GM18861 (cell line): ENCODE results near the gene OPRPN.
A peak's percentile ranks its signal among the peaks of the same experiment; 100 is the strongest.

Experiments used
- ATAC-seq: cut with Tn5 transposase; IDR thresholded peaks from one replicate; pipeline ENCODE4 v1.9.1; 2021; ENCODE audit not compliant: unreplicated experiment

The OPRPN gene

GRCh38 chr4:70397580-70397979, at the start of gene OPRPN:
OPRPN (plus strand) TSS chr4:70397940; CDS start chr4:70399286, 1,346 bp downstream.
- no peak for ATAC-seq

GRCh38 chr4:70356185-70356584, 41.6 kb upstream of the OPRPN start:
- no peak for ATAC-seq

GRCh38 chr4:70359115-70359661, 38.6 kb upstream of the OPRPN start:
- ATAC-seq = no peak

GRCh38 chr4:70360460-70360859, 37.3 kb upstream of the OPRPN start, which contains the start of gene SMR3A:
SMR3A (plus strand) TSS chr4:70360760; CDS start chr4:70362116, 1,356 bp downstream.
- no peak for ATAC-seq

GRCh38 chr4:70364002-70364401, 33.7 kb upstream of the OPRPN start:
- no peak for ATAC-seq

GRCh38 chr4:70365479-70365878, 32.3 kb upstream of the OPRPN start:
- ATAC-seq = no peak

- ATAC-seq = no peak
Observed at GRCh38 chr4:70367813-70368212, 29.9 kb upstream of the OPRPN start.

- no peak for ATAC-seq
Observed at GRCh38 chr4:70371987-70372386, 25.8 kb upstream of the OPRPN start.

- no peak for ATAC-seq
Observed at GRCh38 chr4:70372760-70373159, 25.0 kb upstream of the OPRPN start.

GRCh38 chr4:70380578-70380977, 17.2 kb upstream of the OPRPN start:
- no peak for ATAC-seq

GRCh38 chr4:70382691-70383181, 15.0 kb upstream of the OPRPN start, which contains the start of gene SMR3B:
SMR3B (plus strand) TSS chr4:70383131; CDS start chr4:70384511, 1,380 bp downstream.
- no peak for ATAC-seq

- ATAC-seq = peak; percentile 49
Observed at GRCh38 chr4:70392057-70392776, 5.5 kb upstream of the OPRPN start.

- ATAC-seq = peak; percentile 67
Observed at GRCh38 chr4:70399319-70399718, 1.6 kb downstream of the OPRPN start.

GRCh38 chr4:70402762-70403161, 5.0 kb downstream of the OPRPN start:
- peak; percentile 24 for ATAC-seq

- peak; percentile 81 for ATAC-seq
Observed at GRCh38 chr4:70405765-70406164, 8.0 kb downstream of the OPRPN start.

- no peak for ATAC-seq
Observed at GRCh38 chr4:70425306-70425705, 27.6 kb downstream of the OPRPN start.

GRCh38 chr4:70426789-70427188, 29.0 kb downstream of the OPRPN start:
- ATAC-seq = peak; percentile 42

GRCh38 chr4:70437197-70437596, 39.5 kb downstream of the OPRPN start:
- no peak for ATAC-seq

- ATAC-seq = no peak
Observed at GRCh38 chr4:70442474-70442873, 44.7 kb downstream of the OPRPN start.

- no peak for ATAC-seq
Observed at GRCh38 chr4:70443329-70443728, 45.6 kb downstream of the OPRPN start.

GRCh38 chr4:70449220-70449619, 51.5 kb downstream of the OPRPN start:
- ATAC-seq = peak; percentile 79

GRCh38 chr4:70452946-70453345, 55.2 kb downstream of the OPRPN start:
- no peak for ATAC-seq
